WTC11 (cell line): Measurements from ENCODE around the gene LMCD1. TPM values are rescaled to one million over a fixed set of nuclear protein-coding genes. Genes with fewer than 3 reads are reported as not detected.

Source experiments
- ATAC-seq: fragments of 200-7000 bp; cut with Tn5 transposase; 2 replicates; pipeline ENCODE4 v1.10.0; 2021; ENCODE audit warnings: mild to moderate bottlenecking, moderate library complexity
- CTCF ChIA-PET: fragments of 300-600 bp; sonication (Branson Sonifier 250); formaldehyde crosslinking; loops from one replicate; lab custom pipeline; 2021; ENCODE audit warnings: antibody characterized with exemption; lab: Charles Lee
- POLR2A ChIA-PET: fragments of 350-600 bp; sonication (Branson Sonifier 250); formaldehyde crosslinking; loops from one replicate; lab custom pipeline; 2021; ENCODE audit warnings: antibody characterized with exemption; lab: Charles Lee
- DNase-seq: peaks from one replicate; pipeline ENCODE4 v3.0.0; 2021; ENCODE audit warnings: low spot score
- H3K27ac Mint-ChIP-seq: 2 replicates; pipeline ENCODE4 v1.8.0; 2021; ENCODE audit warnings: mixed read lengths
- H3K27me3 Mint-ChIP-seq: 2 replicates; pipeline ENCODE4 v1.8.0; 2021; ENCODE audit warnings: low read depth, mild to moderate bottlenecking, moderate library complexity, mixed read lengths
- H3K36me3 Mint-ChIP-seq: 2 replicates; pipeline ENCODE4 v1.8.0; 2021; ENCODE audit warnings: mixed read lengths
- H3K4me1 Mint-ChIP-seq: 2 replicates; pipeline ENCODE4 v1.8.0; 2022; ENCODE audit warnings: mixed read lengths
- H3K4me3 Mint-ChIP-seq: 2 replicates; pipeline ENCODE4 v1.8.0; 2021; ENCODE audit warnings: mild to moderate bottlenecking, moderate library complexity, mixed read lengths
- H3K9me3 Mint-ChIP-seq: 2 replicates; pipeline ENCODE4 v1.8.0; 2021; ENCODE audit warnings: mixed read lengths
- ATF3 ChIP-seq: sonication (generic); formaldehyde crosslinking; conservative IDR thresholded peaks from 2 replicates; pipeline ENCODE4 v1.8.1; 2022; ENCODE audit warnings: mild to moderate bottlenecking, missing genetic modification reagents
- E2F1 ChIP-seq: sonication (generic); formaldehyde crosslinking; IDR thresholded peaks from 2 replicates; pipeline ENCODE4 v1.8.0; 2022; ENCODE audit warnings: mild to moderate bottlenecking, missing genetic modification reagents
- E2F4 ChIP-seq: sonication (generic); formaldehyde crosslinking; IDR thresholded peaks from 2 replicates; pipeline ENCODE4 v1.8.1; 2022; ENCODE audit warnings: low read depth, mild to moderate bottlenecking, moderate library complexity, missing genetic modification reagents, borderline replicate concordance
- ERG ChIP-seq: fragments of 250-450 bp; sonication (Bioruptor Pico); IDR thresholded peaks from 2 replicates; pipeline ENCODE4 v1.8.0; 2021; ENCODE audit warnings: mild to moderate bottlenecking
- ESRRA ChIP-seq: sonication (generic); formaldehyde crosslinking; IDR thresholded peaks from 2 replicates; pipeline ENCODE4 v1.8.1; 2022; ENCODE audit warnings: mild to moderate bottlenecking, missing genetic modification reagents, borderline replicate concordance
- FOXP4 ChIP-seq: sonication (generic); formaldehyde crosslinking; IDR thresholded peaks from 2 replicates; pipeline ENCODE4 v1.8.0; 2022; ENCODE audit warnings: mild to moderate bottlenecking, missing genetic modification reagents
- HMGA2 ChIP-seq: fragments of 250-450 bp; sonication (Bioruptor Pico); IDR thresholded peaks from 2 replicates; pipeline ENCODE4 v1.4.0; 2021; ENCODE audit warnings: mild to moderate bottlenecking, moderate library complexity
- NFYB ChIP-seq: sonication (generic); formaldehyde crosslinking; conservative IDR thresholded peaks from 2 replicates; pipeline ENCODE4 v1.8.0; 2022; ENCODE audit warnings: low read depth, missing genetic modification reagents
- RORB ChIP-seq: fragments of 250-450 bp; sonication (Bioruptor Pico); IDR thresholded peaks from 2 replicates; pipeline ENCODE4 v1.9.0; 2021; ENCODE audit warnings: mild to moderate bottlenecking
- STAT6 ChIP-seq: sonication (generic); formaldehyde crosslinking; conservative IDR thresholded peaks from 2 replicates; pipeline ENCODE4 v1.8.1; 2023; ENCODE audit warnings: mild to moderate bottlenecking, low read depth, missing genetic modification reagents, moderate library complexity
- TCF7 ChIP-seq: sonication (generic); formaldehyde crosslinking; IDR thresholded peaks from 2 replicates; pipeline ENCODE4 v1.8.0; 2022; ENCODE audit warnings: mild to moderate bottlenecking, low read depth, missing genetic modification reagents, moderate library complexity
- TEAD1 ChIP-seq: sonication (generic); formaldehyde crosslinking; IDR thresholded peaks from 2 replicates; pipeline ENCODE4 v1.8.0; 2022; ENCODE audit warnings: mild to moderate bottlenecking, missing genetic modification reagents
- TEAD4 ChIP-seq: sonication (generic); formaldehyde crosslinking; IDR thresholded peaks from 2 replicates; pipeline ENCODE4 v1.8.0; 2022; ENCODE audit warnings: mild to moderate bottlenecking, missing genetic modification reagents
- ZNF121 ChIP-seq: sonication (generic); formaldehyde crosslinking; IDR thresholded peaks from 2 replicates; pipeline ENCODE4 v1.8.0; 2023; ENCODE audit warnings: missing genetic modification reagents
- total RNA-seq: library from RNA; stranded (reverse); gene quantifications from 3 replicates; pipeline ENCODE4 v1.2.3, GENCODE V29; 2021

LMCD1 gene
- total RNA-seq, 1 experiment from 2014 or later, result 12.5 TPM

- no peak for TF ChIP-seq TEAD4
- no peak for TF ChIP-seq ESRRA (CRISPR knock-in tag)
- no peak for TF ChIP-seq TEAD1 (CRISPR knock-in tag)
- TF ChIP-seq E2F1 (CRISPR knock-in tag), result no peak
- no peak for TF ChIP-seq ERG (CRISPR knock-in tag)
- no peak for TF ChIP-seq NFYB (CRISPR knock-in tag)
- TF ChIP-seq HMGA2 (CRISPR knock-in tag), result no peak
- no peak for TF ChIP-seq RORB (CRISPR knock-in tag)
- no peak for TF ChIP-seq ZNF121 (CRISPR knock-in tag)
- no peak for TF ChIP-seq FOXP4 (CRISPR knock-in tag)
- TF ChIP-seq TCF7 (CRISPR knock-in tag), result no peak
- TF ChIP-seq E2F4 (CRISPR knock-in tag), result no peak
- TF ChIP-seq ATF3 (CRISPR knock-in tag), result no peak
Measured at GRCh38 chr3:8574040-8574669, 72.5 kb downstream of the LMCD1 start (continued).

- ChIA-PET POLR2A (interaction anchor here (0.6 kb wide), 1 partner anchor 409 kb away, joined by 3 read pairs; no protein-coding TSS in a partner anchor), CTCF (no interaction called here)
- no peak overlapping the region for H3K27ac Mint-ChIP-seq
- TF ChIP-seq STAT6 (no peak), HMGA2 (CRISPR knock-in tag) (no peak)
- no peaks in the 10 kb centered on the region for H3K9me3 Mint-ChIP-seq
- H3K4me3 Mint-ChIP-seq, result no peak overlapping the region
- peaks cover 5% of the 10 kb centered on the region for H3K36me3 Mint-ChIP-seq
- H3K4me1 Mint-ChIP-seq, result peaks cover 6% of the 10 kb centered on the region
- DNase-seq, result no peak
- ATAC-seq, result no peak
- H3K27me3 Mint-ChIP-seq, result no peaks in the 10 kb centered on the region
Measured at GRCh38 chr3:8574670-8575322, 73.2 kb downstream of the LMCD1 start.
